GM23338 (cell line): ENCODE results near the gene GALR2. TPM values are rescaled to one million over a fixed set of nuclear protein-coding genes. Genes with fewer than 3 reads are reported as not detected.
A peak's percentile ranks its signal among the peaks of the same experiment; 100 is the strongest.

Experiments
- ATAC-seq: fragments of 200-7000 bp; cut with Tn5 transposase; 3 replicates; pipeline ENCODE4 v1.9.1; 2020
- DNase-seq: peaks from one replicate; pipeline ENCODE4 v3.0.0-alpha.2; 2015; ENCODE audit warnings: low spot score
- H2AFZ ChIP-seq: fragments of 200-600 bp; sonication (generic); 2 replicates; pipeline ENCODE4 v1.8.0; 2016; ENCODE audit warnings: antibody characterized with exemption, mild to moderate bottlenecking, moderate library complexity
- H3F3A ChIP-seq: fragments of 200-600 bp; sonication (generic); replicated peaks from 2 replicates; pipeline ENCODE4 v1.8.0; 2017; ENCODE audit warnings: antibody characterized with exemption, mixed run types, low read depth
- H3K27ac ChIP-seq: fragments of 200-600 bp; sonication (generic); 2 replicates; pipeline ENCODE4 v1.6.1; 2016; ENCODE audit warnings: low read depth
- H3K27me3 ChIP-seq: fragments of 200-600 bp; sonication (generic); 2 replicates; pipeline ENCODE4 v1.8.0; 2016; ENCODE audit warnings: mild to moderate bottlenecking, mixed run types, moderate library complexity; ENCODE audit not compliant: insufficient read depth
- H3K36me3 ChIP-seq: fragments of 200-600 bp; sonication (generic); 2 replicates; pipeline ENCODE4 v1.8.0; 2016; ENCODE audit warnings: mild to moderate bottlenecking; ENCODE audit not compliant: insufficient read depth
- H3K4me1 ChIP-seq: fragments of 200-600 bp; sonication (generic); 2 replicates; pipeline ENCODE4 v1.8.0; 2016; ENCODE audit warnings: mild to moderate bottlenecking, moderate library complexity; ENCODE audit not compliant: insufficient read depth
- H3K4me2 ChIP-seq: fragments of 200-600 bp; sonication (generic); 2 replicates; pipeline ENCODE4 v1.7.1; 2017; ENCODE audit warnings: mixed run types
- H3K4me3 ChIP-seq: fragments of 200-600 bp; sonication (generic); 2 replicates; pipeline ENCODE4 v1.6.1; 2016; ENCODE audit warnings: mixed run types
- H3K79me2 ChIP-seq: fragments of 200-600 bp; sonication (generic); replicated peaks from 2 replicates; pipeline ENCODE4 v1.8.0; 2017; ENCODE audit warnings: mild to moderate bottlenecking; ENCODE audit not compliant: insufficient read depth
- H3K9me2 ChIP-seq: fragments of 200-600 bp; sonication (generic); 2 replicates; pipeline ENCODE4 v1.8.0; 2017; ENCODE audit not compliant: insufficient read depth
- H4K20me1 ChIP-seq: fragments of 200-600 bp; sonication (generic); replicated peaks from 2 replicates; pipeline ENCODE4 v1.8.0; 2017; ENCODE audit warnings: mild to moderate bottlenecking; ENCODE audit not compliant: insufficient read depth
- H3K27ac Mint-ChIP-seq: 2 replicates; pipeline ENCODE4 v1.8.0; 2020; ENCODE audit warnings: inconsistent platforms, mild to moderate bottlenecking, moderate library complexity, mixed read lengths
- H3K27me3 Mint-ChIP-seq: 3 replicates; pipeline ENCODE4 v1.8.0; 2022; ENCODE audit warnings: low read depth, mild to moderate bottlenecking, moderate library complexity, mixed read lengths, inconsistent platforms; ENCODE audit not compliant: insufficient read depth, poor library complexity
- H3K36me3 Mint-ChIP-seq: 3 replicates; pipeline ENCODE4 v1.8.0; 2021; ENCODE audit warnings: low read depth, mild to moderate bottlenecking, inconsistent platforms, moderate library complexity, mixed read lengths
- H3K4me1 Mint-ChIP-seq: 3 replicates; pipeline ENCODE4 v1.8.0; 2020; ENCODE audit warnings: mild to moderate bottlenecking, inconsistent platforms, mixed read lengths
- H3K4me3 Mint-ChIP-seq: 3 replicates; pipeline ENCODE4 v1.8.0; 2021; ENCODE audit warnings: moderate library complexity, mild to moderate bottlenecking, inconsistent platforms, mixed read lengths
- H3K9me3 Mint-ChIP-seq: 3 replicates; pipeline ENCODE4 v1.8.0; 2020; ENCODE audit warnings: moderate library complexity, mild to moderate bottlenecking, inconsistent platforms, mixed read lengths
- CTCF ChIP-seq, 2 experiments: fragments of 200-600 bp in 1 of 2; sonication (generic) in 1 of 2; conservative IDR thresholded peaks; 2 replicates each; pipeline versions ENCODE4 v1.5.1 to v1.6.1; 2016 to 2017; ENCODE audit warnings: antibody characterized with exemption in 2 of 2, low read depth in 2 of 2, mild to moderate bottlenecking in 2 of 2, moderate library complexity in 1 of 2
- EZH2 ChIP-seq: fragments of 200-600 bp; sonication (generic); IDR thresholded peaks from one replicate; pipeline ENCODE4 v1.8.0; 2017; ENCODE audit warnings: antibody characterized with exemption, mild to moderate bottlenecking, low read depth; ENCODE audit not compliant: unreplicated experiment
- EZH2phosphoT487 ChIP-seq: fragments of 200-600 bp; sonication (generic); IDR thresholded peaks from one replicate; pipeline ENCODE4 v1.8.1; 2018; ENCODE audit warnings: antibody characterized with exemption; ENCODE audit not compliant: unreplicated experiment
- JUNB ChIP-seq: IDR thresholded peaks from one replicate; pipeline ENCODE4 v1.6.1; 2016; ENCODE audit warnings: antibody characterized with exemption; ENCODE audit not compliant: unreplicated experiment
- NANOG ChIP-seq: IDR thresholded peaks from 2 replicates; pipeline ENCODE4 v1.6.1; 2016; ENCODE audit warnings: antibody characterized with exemption, borderline replicate concordance
- POLR2AphosphoS5 ChIP-seq: IDR thresholded peaks from 2 replicates; pipeline ENCODE4 v1.6.1; 2016; ENCODE audit warnings: antibody characterized with exemption, low read depth
- STAT1 ChIP-seq: IDR thresholded peaks from one replicate; pipeline ENCODE4 v1.6.1; 2016; ENCODE audit warnings: antibody characterized with exemption; ENCODE audit not compliant: unreplicated experiment
- ZNF114 ChIP-seq: fragments of 250-450 bp; sonication (Bioruptor Pico); IDR thresholded peaks from 2 replicates; pipeline ENCODE4 v1.5.0; 2020; ENCODE audit warnings: mild to moderate bottlenecking, moderate library complexity
- ZNF331 ChIP-seq: fragments of 250-450 bp; sonication (Bioruptor Pico); IDR thresholded peaks from 2 replicates; pipeline ENCODE4 v1.5.0; 2020; ENCODE audit warnings: low read depth, mild to moderate bottlenecking, moderate library complexity
- ZNF462 ChIP-seq: fragments of 250-450 bp; sonication (Bioruptor Pico); IDR thresholded peaks from 2 replicates; pipeline ENCODE4 v1.5.0; 2020; ENCODE audit warnings: mild to moderate bottlenecking, moderate library complexity
- polyA plus RNA-seq: library from polyadenylated mRNA; unstranded; fragments of >200 nt; fragmentation: Nextera tagmentation; extraction: Ambion mirVana; gene quantifications from 2 replicates; pipeline ENCODE4 v1.2.1, GENCODE V29; 2016
- total RNA-seq: library from RNA; depleted of rRNA; stranded (reverse); fragments of >200 nt; shearing (Covaris generic); gene quantifications from 2 replicates; pipeline ENCODE4 v1.2.3, GENCODE V29; 2014

The GALR2 gene
- total and polyA plus RNA-seq, 2 experiments from 2014 or later: 0.50 to 2.2 TPM

- DNase-seq: peak; percentile 61
- Mint-ChIP-seq H3K36me3 (peaks cover 23% of the 10 kb centered on the region), H3K9me3 (no peaks in the 10 kb centered on the region; the same call in 2 of the 3 replicates), H3K4me1 (peaks cover 47% of the 10 kb centered on the region), H3K27me3 (peaks cover 67% of the 10 kb centered on the region), H3K27ac (no peak overlapping the region), H3K4me3 (peak overlapping the region; percentile 55)
- H3K4me1 ChIP-seq: peaks cover 39% of the 10 kb centered on the region
- peak; percentile 16 for ATAC-seq
- peaks cover 47% of the 10 kb centered on the region for H3K27me3 ChIP-seq
- peaks cover 30% of the 10 kb centered on the region for H3F3A ChIP-seq
- no peak overlapping the region for H3K27ac ChIP-seq
- no peak overlapping the region for H2AFZ ChIP-seq
- peak overlapping the region; percentile 88 for H3K4me2 ChIP-seq
- H4K20me1 ChIP-seq: 0 out of 2 replicates have a peak, but pooled peaks cover 7% of the 10 kb centered on the region
- H3K79me2 ChIP-seq: no peaks in the 10 kb centered on the region
- TF ChIP-seq NANOG (no peak), ZNF462 (CRISPR knock-in tag) (no peak), ZNF114 (CRISPR knock-in tag) (no peak), ZNF331 (CRISPR knock-in tag) (no peak), CTCF (conservative IDR thresholded peaks at IDR 0.05; ENCODE audit: low read depth in 2 of 2) (0 out of 4 replicates have a peak, but pooled peaks of 1 of the 2 experiments have one; percentile 0), EZH2 (no peak), JUNB (no peak), STAT1 (no peak), POLR2AphosphoS5 (peak; percentile 48), EZH2phosphoT487 (no peak)
- peaks cover 4% of the 10 kb centered on the region; the same call in 1 of the 2 replicates for H3K36me3 ChIP-seq
- no peaks in the 10 kb centered on the region for H3K9me2 ChIP-seq
- H3K4me3 ChIP-seq: peak overlapping the region; percentile 52
Observed at GRCh38 chr17:76079956-76080767, 5.6 kb downstream of the GALR2 start.
